ENCODE results near the gene CLTB. TPM values are rescaled to one million over a fixed set of nuclear protein-coding genes. Genes with fewer than 3 reads are reported as not detected.

CLTB gene
- total and polyA plus RNA-seq, 2 of the 13 experiments (the other 11 are each of a cell fraction or from before 2014, with no cell fraction given), result 23.3 to 33.8 TPM

- TF ChIP-seq CBFB (CRISPR knock-in tag; IDR thresholded peaks at IDR 0.05), result peak; percentile 21; the same call in 1 of the 2 replicates
- TF ChIP-seq, protein P1, sequence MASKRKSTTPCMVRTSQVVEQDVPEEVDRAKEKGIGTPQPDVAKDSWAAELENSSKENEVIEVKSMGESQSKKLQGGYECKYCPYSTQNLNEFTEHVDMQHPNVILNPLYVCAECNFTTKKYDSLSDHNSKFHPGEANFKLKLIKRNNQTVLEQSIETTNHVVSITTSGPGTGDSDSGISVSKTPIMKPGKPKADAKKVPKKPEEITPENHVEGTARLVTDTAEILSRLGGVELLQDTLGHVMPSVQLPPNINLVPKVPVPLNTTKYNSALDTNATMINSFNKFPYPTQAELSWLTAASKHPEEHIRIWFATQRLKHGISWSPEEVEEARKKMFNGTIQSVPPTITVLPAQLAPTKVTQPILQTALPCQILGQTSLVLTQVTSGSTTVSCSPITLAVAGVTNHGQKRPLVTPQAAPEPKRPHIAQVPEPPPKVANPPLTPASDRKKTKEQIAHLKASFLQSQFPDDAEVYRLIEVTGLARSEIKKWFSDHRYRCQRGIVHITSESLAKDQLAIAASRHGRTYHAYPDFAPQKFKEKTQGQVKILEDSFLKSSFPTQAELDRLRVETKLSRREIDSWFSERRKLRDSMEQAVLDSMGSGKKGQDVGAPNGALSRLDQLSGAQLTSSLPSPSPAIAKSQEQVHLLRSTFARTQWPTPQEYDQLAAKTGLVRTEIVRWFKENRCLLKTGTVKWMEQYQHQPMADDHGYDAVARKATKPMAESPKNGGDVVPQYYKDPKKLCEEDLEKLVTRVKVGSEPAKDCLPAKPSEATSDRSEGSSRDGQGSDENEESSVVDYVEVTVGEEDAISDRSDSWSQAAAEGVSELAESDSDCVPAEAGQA (IDR thresholded peaks at IDR 0.05; ENCODE audit: low read depth), result 0 out of 2 replicates have a peak, but pooled peaks have one; percentile 15
- TF ChIP-seq, protein P1 (CRISPR knock-in tag; IDR thresholded peaks at IDR 0.05; ENCODE audit: borderline replicate concordance), result no peak
- 0 out of 2 replicates have a peak, but pooled peaks have one; percentile 82 for TF ChIP-seq ZNF101 (CRISPR knock-in tag; IDR thresholded peaks at IDR 0.05; ENCODE audit: borderline replicate concordance, low read depth)
- TF ChIP-seq TARDBP (CRISPR knock-in tag; IDR thresholded peaks at IDR 0.05), result 0 out of 2 replicates have a peak, but pooled peaks have one; percentile 8
- 0 out of 2 replicates have a peak, but pooled peaks have one; percentile 32 for TF ChIP-seq MZF1 (CRISPR knock-in tag; IDR thresholded peaks at IDR 0.05; ENCODE audit: borderline replicate concordance)
- peak; percentile 61 for TF ChIP-seq AGO2 (optimal IDR thresholded peaks at IDR 0.05; ENCODE audit: low read depth, low read length)
- 0 out of 2 replicates have a peak, but pooled peaks have one; percentile 58 for TF ChIP-seq ZNF34 (CRISPR knock-in tag; IDR thresholded peaks at IDR 0.05; ENCODE audit: borderline replicate concordance)
- TF ChIP-seq KMT2A (CRISPR knock-in tag; IDR thresholded peaks at IDR 0.05), result peak; percentile 9; the same call in 1 of the 2 replicates
- 0 out of 2 replicates have a peak, but pooled peaks have one; percentile 76 for TF ChIP-seq NCOA1 (CRISPR knock-in tag; IDR thresholded peaks at IDR 0.05)
- TF ChIP-seq ZNF510 (CRISPR knock-in tag; IDR thresholded peaks at IDR 0.05; ENCODE audit: low read depth), result no peak; the same call in 1 of the 2 replicates
- no peak for TF ChIP-seq SRY (CRISPR knock-in tag; IDR thresholded peaks at IDR 0.05)
- no peak for TF ChIP-seq ZNF557 (CRISPR knock-in tag; IDR thresholded peaks at IDR 0.05)
- TF ChIP-seq GFI1 (CRISPR knock-in tag; IDR thresholded peaks at IDR 0.05; ENCODE audit: borderline replicate concordance), result no peak
- TF ChIP-seq, protein P2, sequence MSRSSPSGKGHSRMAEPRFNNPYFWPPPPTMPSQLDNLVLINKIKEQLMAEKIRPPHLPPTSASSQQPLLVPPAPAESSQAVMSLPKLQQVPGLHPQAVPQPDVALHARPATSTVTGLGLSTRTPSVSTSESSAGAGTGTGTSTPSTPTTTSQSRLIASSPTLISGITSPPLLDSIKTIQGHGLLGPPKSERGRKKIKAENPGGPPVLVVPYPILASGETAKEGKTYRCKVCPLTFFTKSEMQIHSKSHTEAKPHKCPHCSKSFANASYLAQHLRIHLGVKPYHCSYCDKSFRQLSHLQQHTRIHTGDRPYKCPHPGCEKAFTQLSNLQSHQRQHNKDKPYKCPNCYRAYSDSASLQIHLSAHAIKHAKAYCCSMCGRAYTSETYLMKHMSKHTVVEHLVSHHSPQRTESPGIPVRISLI (CRISPR knock-in tag; IDR thresholded peaks at IDR 0.05; ENCODE audit: borderline replicate concordance), result 0 out of 2 replicates have a peak, but pooled peaks have one; percentile 6
- TF ChIP-seq GABPB1 (CRISPR knock-in tag; IDR thresholded peaks at IDR 0.05), result no peak
- peak; percentile 92; the same call in 1 of the 2 replicates for TF ChIP-seq ZNF782 (CRISPR knock-in tag; IDR thresholded peaks at IDR 0.05; ENCODE audit: borderline replicate concordance)
- TF ChIP-seq ZNF235 (CRISPR knock-in tag; IDR thresholded peaks at IDR 0.05; ENCODE audit: borderline replicate concordance), result peak; percentile 21; the same call in 1 of the 2 replicates
- TF ChIP-seq ZBTB8A (CRISPR knock-in tag; IDR thresholded peaks at IDR 0.05; ENCODE audit: borderline replicate concordance, low read depth), result 0 out of 2 replicates have a peak, but pooled peaks have one; percentile 83
- 0 out of 2 replicates have a peak, but pooled peaks have one; percentile 19 for TF ChIP-seq ZC3H4 (CRISPR knock-in tag; IDR thresholded peaks at IDR 0.05; ENCODE audit: borderline replicate concordance)
Measured at GRCh38 chr5:176388003-176388443, 28.3 kb downstream of the CLTB start (continued).

Data from HepG2 (cell line).